Activated naive CD4-positive, alpha-beta T cell treated with anti-CD3 and anti-CD28 coated beads for 36 hours (primary cell): ENCODE measurements around the gene ITGB8. TPM values are rescaled to one million over a fixed set of nuclear protein-coding genes. Genes with fewer than 3 reads are reported as not detected.

ENCODE experiments used
- CTCF ChIA-PET: fragments of 350-600 bp; sonication (Branson Sonifier 250); formaldehyde crosslinking; loops from one replicate; lab custom pipeline; 2021; ENCODE audit warnings: antibody characterized with exemption; lab: Charles Lee
- DNase-seq: peaks from one replicate; pipeline ENCODE4 v3.0.0-alpha.2; 2020
- H3K27ac Mint-ChIP-seq: one replicate; pipeline ENCODE4 v1.8.0; 2021; ENCODE audit warnings: mild to moderate bottlenecking, mixed read lengths
- H3K27me3 Mint-ChIP-seq: one replicate; pipeline ENCODE4 v1.8.0; 2021; ENCODE audit warnings: low read depth, mixed read lengths
- H3K36me3 Mint-ChIP-seq: one replicate; pipeline ENCODE4 v1.8.0; 2021; ENCODE audit warnings: low read depth, mixed read lengths
- H3K4me1 Mint-ChIP-seq: one replicate; pipeline ENCODE4 v1.8.0; 2021; ENCODE audit warnings: low read depth, mixed read lengths
- H3K4me3 Mint-ChIP-seq: one replicate; pipeline ENCODE4 v1.8.0; 2021; ENCODE audit warnings: mild to moderate bottlenecking, moderate library complexity, mixed read lengths
- H3K9me3 Mint-ChIP-seq: one replicate; pipeline ENCODE4 v1.8.0; 2021; ENCODE audit warnings: mixed read lengths
- intact Hi-C: fragments of 100-400 bp; cut with micrococcal nuclease; formaldehyde crosslinking; loops from one replicate; pipeline ENCODE4 v1.15.1; 2023
- total RNA-seq, 2 experiments: library from RNA; stranded (reverse); gene quantifications; one replicate each; pipeline ENCODE4 v1.2.3, GENCODE V29; 2021

Gene ITGB8
- total RNA-seq, 2 experiments from 2014 or later = not detected

- Mint-ChIP-seq H3K36me3 (no peaks in the 10 kb centered on the region), H3K4me3 (peak overlapping the region; percentile 74), H3K27me3 (peaks cover 48% of the 10 kb centered on the region), H3K4me1 (peaks cover 18% of the 10 kb centered on the region), H3K9me3 (no peaks in the 10 kb centered on the region), H3K27ac (no peak overlapping the region)
- intact Hi-C loops = loop anchor here (5.0 kb wide), 3 partner anchors 268 to 622 kb away; partner anchors contain the start of gene POLR1F
- CTCF ChIA-PET = interaction anchor here (0.5 to 0.6 kb wide), 2 partner anchors 467 to 616 kb away, joined by 3 read pairs; no protein-coding TSS in a partner anchor
- peak; percentile 15 for DNase-seq
Measured at GRCh38 chr7:20329389-20330238, 1.1 kb upstream of the ITGB8 start.

GRCh38 chr7:20330928-20331909 lies 519 bp downstream of the ITGB8 start:
- Mint-ChIP-seq H3K27ac (no peak overlapping the region), H3K4me1 (peaks cover 18% of the 10 kb centered on the region), H3K9me3 (no peaks in the 10 kb centered on the region), H3K36me3 (no peaks in the 10 kb centered on the region), H3K4me3 (peak overlapping the region; percentile 68), H3K27me3 (peaks cover 47% of the 10 kb centered on the region)
- intact Hi-C loops = loop anchor here (5.0 kb wide), 3 partner anchors 266 to 624 kb away; partner anchors contain the start of gene POLR1F
- DNase-seq = peak; percentile 18
- CTCF ChIA-PET = interaction anchor here (0.6 kb wide), 1 partner anchor 583 kb away, joined by 3 read pairs; no protein-coding TSS in a partner anchor

GRCh38 chr7:20331910-20332813 lies 1.5 kb downstream of the ITGB8 start:
- intact Hi-C loops = loop anchor here (5.0 kb wide), 3 partner anchors 265 to 625 kb away; partner anchors contain the start of gene POLR1F
- CTCF ChIA-PET = no interaction called here
- peaks cover 46% of the 10 kb centered on the region for H3K27me3 Mint-ChIP-seq

DNA sequence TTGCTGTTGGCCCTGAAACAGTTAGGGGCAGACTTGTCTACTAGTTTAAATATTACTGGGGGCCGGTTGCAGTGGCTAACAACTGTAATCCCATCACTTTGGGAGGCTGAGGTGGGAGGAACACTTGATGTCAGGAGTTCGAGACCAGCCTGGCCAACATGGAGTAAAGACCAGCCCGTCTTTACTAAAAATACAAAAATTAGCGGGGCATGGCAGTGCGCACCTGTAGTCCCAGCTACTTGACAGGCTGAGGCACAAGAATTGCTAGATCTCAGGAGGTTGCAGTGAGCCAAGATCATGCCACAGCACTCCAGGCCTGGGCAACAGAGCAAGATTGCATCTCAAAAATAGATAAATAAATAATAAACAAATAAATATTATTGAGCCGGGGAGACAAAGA lies 7.6 kb downstream of the ITGB8 start:
- Mint-ChIP-seq H3K27me3 (peaks cover 25% of the 10 kb centered on the region), H3K4me1 (no peaks in the 10 kb centered on the region), H3K4me3 (no peak overlapping the region), H3K27ac (no peak overlapping the region), H3K36me3 (no peaks in the 10 kb centered on the region), H3K9me3 (no peaks in the 10 kb centered on the region)
- intact Hi-C loops = no loop called here
- DNase-seq = no peak
- CTCF ChIA-PET = interaction anchor here (0.6 kb wide), 1 partner anchor 535 kb away, joined by 3 read pairs; no protein-coding TSS in a partner anchor

More at GRCh38 chr7:20331910-20332813, 1.5 kb downstream of the ITGB8 start:
- Mint-ChIP-seq H3K36me3 (no peaks in the 10 kb centered on the region), H3K9me3 (no peaks in the 10 kb centered on the region), H3K27ac (no peak overlapping the region), H3K4me1 (peaks cover 18% of the 10 kb centered on the region), H3K4me3 (peak overlapping the region; percentile 57)
- DNase-seq = no peak

DNA sequence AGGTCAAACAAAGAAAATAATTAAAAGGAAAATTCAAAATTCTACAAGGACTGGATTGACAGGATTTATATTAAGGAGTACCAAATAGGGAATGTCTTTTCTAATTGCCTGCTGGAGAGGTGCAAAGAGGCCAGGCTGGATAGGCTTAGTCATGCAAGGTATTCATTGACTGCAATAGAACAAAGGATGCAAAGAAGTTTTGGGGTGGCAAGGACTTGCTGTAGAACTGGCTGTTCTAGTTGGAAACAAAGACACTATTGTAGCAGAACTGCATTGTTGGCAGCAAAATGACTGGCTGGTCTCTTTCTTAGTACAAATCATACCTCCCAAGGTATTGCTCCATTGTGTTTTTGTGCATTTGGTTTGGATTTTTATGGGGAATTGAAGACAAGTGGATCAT lies 10.1 kb downstream of the ITGB8 start:
- H3K4me3 Mint-ChIP-seq = no peak overlapping the region
- no peaks in the 10 kb centered on the region for H3K36me3 Mint-ChIP-seq
- H3K9me3 Mint-ChIP-seq = no peaks in the 10 kb centered on the region
- H3K4me1 Mint-ChIP-seq = no peaks in the 10 kb centered on the region
- H3K27me3 Mint-ChIP-seq = peaks cover 15% of the 10 kb centered on the region
- CTCF ChIA-PET = no interaction called here
- no peak overlapping the region for H3K27ac Mint-ChIP-seq
- DNase-seq = no peak
- intact Hi-C loops = no loop called here

DNA sequence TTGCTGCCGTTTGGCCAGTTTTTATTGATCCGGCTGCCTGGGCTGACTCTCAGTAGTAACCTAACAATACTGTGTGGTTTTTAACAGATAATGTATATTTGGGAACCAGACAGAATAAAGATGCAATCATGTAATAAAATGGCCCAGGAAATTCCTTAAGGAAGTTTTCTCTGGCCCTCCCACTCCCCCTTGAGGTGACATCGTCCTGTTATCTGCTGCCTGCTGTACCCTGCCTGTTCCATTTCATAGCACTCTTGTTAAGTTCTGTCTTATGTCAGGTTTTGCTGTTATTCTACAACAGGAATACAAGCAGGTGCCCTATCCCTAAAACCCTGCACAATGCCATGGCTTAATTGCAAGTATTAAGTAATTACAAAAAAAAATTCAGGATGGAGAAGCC lies 12.5 kb downstream of the ITGB8 start:
- no peak overlapping the region for H3K4me3 Mint-ChIP-seq
- H3K27me3 Mint-ChIP-seq = peaks cover 5% of the 10 kb centered on the region
- H3K9me3 Mint-ChIP-seq = no peaks in the 10 kb centered on the region
- intact Hi-C loops = no loop called here
- CTCF ChIA-PET = no interaction called here
- H3K36me3 Mint-ChIP-seq = no peaks in the 10 kb centered on the region
- DNase-seq = no peak
- H3K27ac Mint-ChIP-seq = no peak overlapping the region
- no peaks in the 10 kb centered on the region for H3K4me1 Mint-ChIP-seq

GRCh38 chr7:20343941-20344340 lies 13.2 kb downstream of the ITGB8 start:
- Mint-ChIP-seq H3K4me3 (no peak overlapping the region), H3K36me3 (no peaks in the 10 kb centered on the region)

GRCh38 chr7:20344396-20344795 lies 13.7 kb downstream of the ITGB8 start:
- intact Hi-C loops = no loop called here
- no peak for DNase-seq
- CTCF ChIA-PET = no interaction called here
- Mint-ChIP-seq H3K9me3 (no peaks in the 10 kb centered on the region), H3K4me1 (no peaks in the 10 kb centered on the region), H3K27me3 (peaks cover 5% of the 10 kb centered on the region), H3K36me3 (no peaks in the 10 kb centered on the region), H3K4me3 (no peak overlapping the region), H3K27ac (no peak overlapping the region)

More at GRCh38 chr7:20343941-20344340, 13.2 kb downstream of the ITGB8 start:
- Mint-ChIP-seq H3K27me3 (peaks cover 5% of the 10 kb centered on the region), H3K4me1 (no peaks in the 10 kb centered on the region), H3K27ac (no peak overlapping the region), H3K9me3 (no peaks in the 10 kb centered on the region)
- no peak for DNase-seq
- intact Hi-C loops = no loop called here
- CTCF ChIA-PET = no interaction called here

GRCh38 chr7:20346577-20346976 lies 15.9 kb downstream of the ITGB8 start:
- no peaks in the 10 kb centered on the region for H3K9me3 Mint-ChIP-seq
- no peak for DNase-seq
- no peaks in the 10 kb centered on the region for H3K4me1 Mint-ChIP-seq
- H3K4me3 Mint-ChIP-seq = no peak overlapping the region
- no peaks in the 10 kb centered on the region for H3K36me3 Mint-ChIP-seq
- CTCF ChIA-PET = no interaction called here
- H3K27me3 Mint-ChIP-seq = no peaks in the 10 kb centered on the region
- intact Hi-C loops = no loop called here
- no peak overlapping the region for H3K27ac Mint-ChIP-seq

DNA sequence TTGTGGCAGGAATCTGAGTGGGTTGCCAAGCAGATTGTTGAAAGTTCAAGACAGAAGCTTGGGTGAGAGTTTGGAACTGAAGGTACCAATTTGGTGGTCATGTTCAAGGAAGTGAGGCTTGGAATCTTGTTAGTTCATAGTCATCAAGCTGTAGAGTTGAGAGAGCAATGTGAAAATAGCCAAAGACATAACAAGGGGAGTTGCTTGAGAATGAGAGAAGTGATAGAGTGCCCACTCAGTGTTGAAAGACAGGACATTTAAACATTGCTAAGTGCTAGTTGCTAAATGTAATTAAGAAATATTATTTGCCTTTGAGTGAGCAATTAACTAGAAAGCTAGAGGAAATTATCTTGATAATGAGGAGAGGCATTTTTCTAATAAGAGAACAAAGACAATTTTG lies 17.0 kb downstream of the ITGB8 start:
- H3K4me1 Mint-ChIP-seq = no peaks in the 10 kb centered on the region
- no peaks in the 10 kb centered on the region for H3K9me3 Mint-ChIP-seq
- intact Hi-C loops = no loop called here
- no peaks in the 10 kb centered on the region for H3K27me3 Mint-ChIP-seq
- DNase-seq = no peak
- no peak overlapping the region for H3K4me3 Mint-ChIP-seq
- H3K36me3 Mint-ChIP-seq = no peaks in the 10 kb centered on the region
- H3K27ac Mint-ChIP-seq = no peak overlapping the region
- CTCF ChIA-PET = no interaction called here

- Mint-ChIP-seq H3K27ac (no peak overlapping the region), H3K9me3 (no peaks in the 10 kb centered on the region), H3K4me1 (no peaks in the 10 kb centered on the region), H3K27me3 (no peaks in the 10 kb centered on the region), H3K36me3 (no peaks in the 10 kb centered on the region), H3K4me3 (no peak overlapping the region)
- DNase-seq = no peak
- CTCF ChIA-PET = no interaction called here
- intact Hi-C loops = no loop called here
Measured at GRCh38 chr7:20348125-20348807, 17.6 kb downstream of the ITGB8 start.
